ENCODE measurements around the gene ZBTB32. TPM values are rescaled to one million over a fixed set of nuclear protein-coding genes. Genes with fewer than 3 reads are reported as not detected.

Gene ZBTB32
- total and polyA plus RNA-seq, 2 of the 8 experiments (the other 6 are each of a cell fraction or from before 2014, with no cell fraction given): 0.11 to 0.50 TPM

GRCh38 chr19:35752746-35753350, 48.5 kb downstream of the ZBTB32 start:
- Histone ChIP-seq H3K23me2 (ENCODE audit: low read depth, low read length) (peaks cover 17% of the 10 kb centered on the region), H3K18ac (ENCODE audit: extremely low read depth, low read length) (no peak overlapping the region), H3K9me3 (ENCODE audit: insufficient read depth in 2 of 2, low read depth in 1 of 2, low read length in 1 of 2) (no peaks in the 10 kb centered on the region), H3K27ac (ENCODE audit: low read depth, low read length) (no peak overlapping the region), H3K27me3 (replicated peaks in 1 of 4; ENCODE audit: control insufficient read depth in 3 of 4, extremely low read depth in 1 of 4, insufficient read depth in 3 of 4, low read length in 3 of 4) (peaks cover 0 to 17% (median 11%) of the 10 kb centered on the region in 4 experiments; a peak in 5 of 7 replicates), H3K4ac (replicated peaks; ENCODE audit: insufficient read length, low read depth, low read length) (no peak overlapping the region), H3K9ac (replicated peaks in 1 of 4; ENCODE audit: extremely low read depth in 1 of 4, low read depth in 3 of 4, low read length in 3 of 4) (no peak overlapping the region; a peak in 1 of 7 replicates), H3K36me3 (ENCODE audit: control insufficient read depth in 2 of 4, insufficient read depth in 4 of 4, low read length in 3 of 4) (no peaks in the 10 kb centered on the region), H3K23ac (ENCODE audit: insufficient read length) (no peak overlapping the region), H2BK20ac (ENCODE audit: low read length) (no peak overlapping the region), H3K79me1 (ENCODE audit: low read depth, low read length) (no peaks in the 10 kb centered on the region), H3K79me2 (ENCODE audit: control insufficient read depth in 1 of 2, insufficient read depth in 2 of 2, low read length in 2 of 2) (no peaks in the 10 kb centered on the region), H3K4me1 (replicated peaks in 1 of 4; ENCODE audit: control insufficient read depth in 3 of 4, insufficient read depth in 4 of 4, low read length in 3 of 4) (peaks cover 0 to 18% (median 10%) of the 10 kb centered on the region in 4 experiments; a peak in 5 of 7 replicates), H3K4me3 (ENCODE audit: extremely low read depth in 1 of 4, insufficient read depth in 2 of 4, low read depth in 3 of 4, low read length in 4 of 4) (no peak overlapping the region), H2BK12ac (ENCODE audit: low read depth, low read length) (no peak overlapping the region), H4K91ac (replicated peaks; ENCODE audit: insufficient read length, low read length) (no peak overlapping the region), H3K14ac (ENCODE audit: insufficient read length) (no peak overlapping the region), H4K20me1 (replicated peaks in 1 of 2; ENCODE audit: control insufficient read depth in 1 of 2, insufficient read depth in 2 of 2, low read length in 2 of 2) (no peaks in the 10 kb centered on the region), H2BK15ac (ENCODE audit: low read length) (no peak overlapping the region), H2BK120ac (replicated peaks; ENCODE audit: low read depth, low read length) (no peak overlapping the region), H3K56ac (replicated peaks; ENCODE audit: insufficient read length, low read depth, low read length) (no peak overlapping the region), H3K4me2 (ENCODE audit: insufficient read depth in 1 of 2, low read depth in 2 of 2, low read length in 2 of 2) (no peak overlapping the region), H2AK5ac (ENCODE audit: low read depth, low read length) (no peak overlapping the region), H4K5ac (ENCODE audit: insufficient read length, low read depth, low read length) (no peak overlapping the region), H2BK5ac (ENCODE audit: low read depth, low read length) (no peak overlapping the region), H4K8ac (ENCODE audit: extremely low read depth, insufficient read depth, low read length) (peak overlapping the region; percentile 12), H2AFZ (ENCODE audit: low read length) (no peak overlapping the region)
- CTCF ChIA-PET (ENCODE audit: partially characterized antibody): interaction anchor here (1.3 kb wide), 1 partner anchor 12 kb away, joined by 4 read pairs; no protein-coding TSS in a partner anchor
- no peak for DNase-seq (ENCODE audit: low read depth in 1 of 2, low spot score in 2 of 2)
- 93% methylated on average over 20 of the region's 20 CpGs; no CpG with 5 or more reads in 1 of the 2 experiments for WGBS, 2 experiments (ENCODE audit: extremely low coverage in 1 of 2, insufficient coverage in 1 of 2, insufficient read length in 1 of 2, insufficient replicate concordance in 2 of 2, low coverage in 1 of 2, low lambda C conversion rate in 2 of 2, missing lambda C conversion rate in 1 of 2)
- no peak for FAIRE-seq
- POLR2A ChIA-PET (ENCODE audit: partially characterized antibody): interaction anchor here (1.0 kb wide), 2 partner anchors 8 to 12 kb away, joined by 3 to 4 read pairs; no protein-coding TSS in a partner anchor
- TF ChIP-seq E2F6 (IDR thresholded peaks at IDR 0.05) (no peak), GABPA (IDR thresholded peaks at IDR 0.05; ENCODE audit: borderline replicate concordance, insufficient read depth, low read length) (no peak), EP300 (IDR thresholded peaks at IDR 0.05; ENCODE audit: borderline replicate concordance in 1 of 2, low read depth in 2 of 2, low read length in 2 of 2) (no peak), SP1 (IDR thresholded peaks at IDR 0.05; ENCODE audit: low read depth, low read length) (no peak), SUZ12 (IDR thresholded peaks at IDR 0.05; ENCODE audit: low read length) (no peak), CTCF (IDR thresholded peaks at IDR 0.05; ENCODE audit: control extremely low read depth in 1 of 3, insufficient read depth in 1 of 3, low read depth in 1 of 3, low read length in 3 of 3) (no peak), ZNF274 (IDR thresholded peaks at IDR 0.05; ENCODE audit: borderline replicate concordance, extremely low read depth, low read length) (no peak), BACH1 (IDR thresholded peaks at IDR 0.05; ENCODE audit: low read length) (no peak), POLR2AphosphoS5 (IDR thresholded peaks at IDR 0.05; ENCODE audit: low read depth, low read length) (no peak), MAFK (IDR thresholded peaks at IDR 0.05; ENCODE audit: low read depth, low read length) (no peak)
